HG02970 (cell line): ENCODE measurements around the gene FNDC3B.

Source experiments
- ATAC-seq: cut with Tn5 transposase; IDR thresholded peaks from one replicate; pipeline ENCODE4 v1.9.1; 2021; ENCODE audit warnings: mild to moderate bottlenecking, moderate library complexity, moderate number of reproducible peaks; ENCODE audit not compliant: unreplicated experiment, low FRiP score

Gene FNDC3B

GRCh38 chr3:172202797-172203196 lies 163.4 kb downstream of the FNDC3B start:
- ATAC-seq = no peak

GRCh38 chr3:172203522-172204258 lies 164.3 kb downstream of the FNDC3B start:
- no peak for ATAC-seq

- ATAC-seq = no peak
Observed at GRCh38 chr3:172204716-172205115, 165.3 kb downstream of the FNDC3B start.

- no peak for ATAC-seq
Observed at GRCh38 chr3:172208586-172209332, 169.4 kb downstream of the FNDC3B start.

GRCh38 chr3:172209333-172210321 lies 170.2 kb downstream of the FNDC3B start:
- ATAC-seq = no peak

GRCh38 chr3:172210355-172210754 lies 171.0 kb downstream of the FNDC3B start:
- no peak for ATAC-seq

GRCh38 chr3:172211123-172211522 lies 171.7 kb downstream of the FNDC3B start:
- ATAC-seq = no peak

- ATAC-seq = no peak
Observed at GRCh38 chr3:172213200-172213599, 173.8 kb downstream of the FNDC3B start.

GRCh38 chr3:172213904-172214303 lies 174.5 kb downstream of the FNDC3B start:
- ATAC-seq = no peak

GRCh38 chr3:172216267-172216666 lies 176.9 kb downstream of the FNDC3B start:
- no peak for ATAC-seq

GRCh38 chr3:172216911-172217310 lies 177.5 kb downstream of the FNDC3B start:
- no peak for ATAC-seq

GRCh38 chr3:172217877-172218276 lies 178.5 kb downstream of the FNDC3B start:
- ATAC-seq = no peak

- no peak for ATAC-seq
Observed at GRCh38 chr3:172218350-172219323, 179.3 kb downstream of the FNDC3B start.

GRCh38 chr3:172219750-172220149 lies 180.4 kb downstream of the FNDC3B start:
- ATAC-seq = no peak

- no peak for ATAC-seq
Observed at GRCh38 chr3:172221547-172221946, 182.2 kb downstream of the FNDC3B start.

- ATAC-seq = no peak
Observed at GRCh38 chr3:172222478-172223071, 183.2 kb downstream of the FNDC3B start.

GRCh38 chr3:172223870-172224269 lies 184.5 kb downstream of the FNDC3B start:
- ATAC-seq = no peak

- no peak for ATAC-seq
Observed at GRCh38 chr3:172224560-172225214, 185.3 kb downstream of the FNDC3B start.
